SH-SY5Y (cell line): ENCODE results near the gene KIF2A.

Source experiments
- GATA2 ChIP-seq: IDR thresholded peaks from 2 replicates; pipeline ENCODE4 v1.6.1; 2011; ENCODE audit warnings: mild to moderate bottlenecking, low read depth, low read length
- GATA3 ChIP-seq: IDR thresholded peaks from 2 replicates; pipeline ENCODE4 v1.6.1; 2011; ENCODE audit warnings: low read depth, mild to moderate bottlenecking, low read length, moderate library complexity

KIF2A gene

DNA sequence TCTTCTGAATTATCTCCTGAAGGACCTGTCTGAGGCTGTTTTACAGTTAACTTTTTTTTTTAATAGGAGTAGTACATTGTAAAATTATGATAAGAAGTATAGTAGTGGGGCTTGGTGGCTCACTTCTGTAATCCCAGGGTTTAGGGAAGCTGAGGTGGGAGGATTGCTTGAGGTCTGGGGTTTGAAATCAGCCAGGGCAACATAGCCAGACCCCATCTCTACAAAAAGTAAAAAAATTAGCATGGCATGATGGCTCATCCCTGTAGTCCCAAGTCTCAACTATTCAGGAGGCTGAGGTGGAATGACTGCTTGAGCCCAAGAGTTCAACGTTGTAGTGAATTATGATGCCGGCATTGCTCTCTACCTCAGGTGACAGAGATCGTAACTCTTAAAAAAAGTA lies 113.6 kb downstream of the KIF2A start:
- TF ChIP-seq GATA3: no peak
- TF ChIP-seq GATA2: no peak

DNA sequence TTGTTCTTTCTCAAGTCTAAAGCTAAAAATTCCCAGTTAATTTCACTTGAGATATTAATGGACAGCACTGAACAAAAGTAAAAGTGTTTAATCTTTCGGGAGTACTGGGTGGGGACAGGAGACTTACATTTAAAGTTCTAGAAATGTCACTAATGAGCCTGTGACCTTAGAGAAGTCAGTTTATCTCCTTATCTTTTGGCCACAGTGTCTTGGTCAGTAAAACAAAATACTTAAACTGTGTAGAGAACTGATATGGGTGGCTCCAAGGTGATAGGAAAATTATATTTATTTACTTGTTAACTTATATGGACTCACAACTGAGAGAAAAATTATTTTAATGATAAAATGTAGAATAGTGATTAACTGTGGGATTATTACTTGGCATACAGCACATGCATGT lies 115.4 kb downstream of the KIF2A start:
- TF ChIP-seq GATA3: no peak
- no peak for TF ChIP-seq GATA2

DNA sequence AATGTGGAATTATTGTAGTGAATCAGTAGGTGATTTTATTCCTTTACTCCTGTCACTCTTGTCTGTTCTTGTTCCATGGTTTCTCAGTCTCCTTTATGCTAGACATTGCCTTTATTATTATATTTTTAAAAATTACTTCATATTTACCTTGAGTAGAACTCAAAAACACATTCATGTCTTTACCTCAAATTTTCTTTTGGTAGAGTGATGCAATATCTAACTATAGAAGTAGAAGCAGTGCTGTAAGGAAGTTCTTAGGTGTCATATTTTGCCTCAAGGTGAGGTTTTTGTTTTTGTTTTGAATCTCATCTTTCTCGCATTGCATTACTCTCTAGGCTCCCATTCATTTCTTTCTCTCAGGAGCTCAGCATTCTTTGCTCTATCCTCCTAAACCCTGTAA lies 118.8 kb downstream of the KIF2A start:
- TF ChIP-seq GATA2: no peak
- no peak for TF ChIP-seq GATA3

DNA sequence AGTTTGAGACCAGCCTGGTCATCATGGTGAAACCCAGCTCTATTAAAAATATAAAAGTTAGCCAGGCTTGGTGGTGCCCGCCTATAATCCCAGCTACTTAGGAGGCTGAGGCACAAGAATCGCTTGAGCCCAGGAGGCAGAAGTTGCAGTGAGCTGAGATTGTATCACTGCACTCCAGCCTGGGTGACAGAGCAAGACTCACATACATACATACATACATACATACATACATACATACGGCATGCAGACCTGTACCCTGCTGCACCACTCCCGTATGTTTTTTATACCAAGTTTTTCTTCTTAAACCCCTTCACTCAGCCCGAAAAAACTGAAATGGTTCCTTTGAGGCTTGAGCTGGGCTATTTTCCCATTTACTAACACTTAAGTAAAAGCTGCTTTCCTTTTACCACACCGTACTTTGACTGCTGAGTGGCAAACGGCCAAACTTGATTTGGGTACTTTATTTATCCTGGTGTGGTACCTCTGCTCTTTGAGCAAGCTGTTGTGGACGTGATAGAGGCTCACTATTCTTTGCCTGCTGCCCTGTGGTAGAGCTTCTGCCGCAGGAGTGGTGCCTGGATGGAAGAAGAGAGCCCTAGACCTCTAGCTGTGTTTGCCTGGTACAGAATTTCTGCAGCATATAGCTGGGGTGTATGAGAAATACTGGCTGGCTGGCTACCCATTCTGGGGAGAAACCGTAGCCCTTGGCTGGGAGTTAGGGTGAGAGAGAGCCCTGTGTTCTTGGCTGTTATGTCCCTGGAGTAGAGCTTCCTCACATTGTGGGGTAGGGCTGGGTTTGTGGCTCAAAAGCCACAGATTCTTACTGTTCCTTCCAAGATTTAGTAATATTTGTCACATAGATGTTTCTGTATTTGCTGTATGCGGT lies 126.0 kb downstream of the KIF2A start:
- TF ChIP-seq GATA2 (no peak), GATA3 (no peak)

DNA sequence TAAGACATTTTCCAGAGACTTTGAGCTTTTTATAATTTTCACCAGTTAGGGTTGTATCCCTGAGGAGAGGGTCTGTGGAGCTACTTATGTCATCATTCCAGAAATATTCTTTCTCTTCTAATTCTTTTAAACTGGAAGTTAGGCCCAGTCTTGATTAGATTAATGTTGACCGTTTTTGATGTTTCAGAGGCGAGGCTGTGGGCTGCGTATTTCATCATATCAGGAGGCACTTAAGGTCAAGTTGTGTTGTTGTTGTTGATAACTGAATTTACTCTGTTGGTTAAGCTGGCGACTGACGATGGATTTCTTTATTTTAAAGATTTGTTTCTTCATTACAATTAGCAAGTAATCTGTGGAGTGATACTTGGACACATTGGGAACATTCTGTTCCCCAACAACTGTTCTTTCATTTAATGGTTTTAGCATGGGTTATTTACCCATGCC lies 126.6 kb downstream of the KIF2A start:
- no peak for TF ChIP-seq GATA3
- TF ChIP-seq GATA2: no peak
